BJ (cell line): ENCODE data around the gene MLLT3. TPM values are rescaled to one million over a fixed set of nuclear protein-coding genes. Genes with fewer than 3 reads are reported as not detected.

Experiments used
- CTCF ChIA-PET: fragments of 350-600 bp; formaldehyde crosslinking; extraction: SDS; loops from one replicate; lab custom pipeline; 2021; ENCODE audit warnings: antibody characterized with exemption, inconsistent platforms; lab: Yijun Ruan, JAX
- POLR2A ChIA-PET: fragments of 300-600 bp; sonication (Branson Sonifier 250); formaldehyde crosslinking; extraction: SDS; loops from one replicate; lab custom pipeline; 2021; ENCODE audit warnings: antibody characterized with exemption; lab: Charles Lee
- DNase-seq: peaks from one replicate; pipeline ENCODE4 v3.0.0-alpha.2; 2011; ENCODE audit warnings: low read depth
- H3K27me3 ChIP-seq: 2 replicates; pipeline ENCODE4 v1.6.0; 2011; ENCODE audit warnings: low read length; ENCODE audit not compliant: control insufficient read depth, insufficient read depth
- H3K36me3 ChIP-seq: 2 replicates; pipeline ENCODE4 v1.5.1; 2011; ENCODE audit warnings: low read length; ENCODE audit not compliant: control insufficient read depth, insufficient read depth
- H3K4me3 ChIP-seq: 2 replicates; pipeline ENCODE4 v1.5.1; 2011; ENCODE audit warnings: low read depth, mild to moderate bottlenecking, control low read depth, low read length
- CTCF ChIP-seq: IDR thresholded peaks from 2 replicates; pipeline ENCODE4 v1.5.1; 2011; ENCODE audit warnings: low read depth, mild to moderate bottlenecking, control low read depth, inconsistent platforms, low read length, moderate library complexity; ENCODE audit not compliant: insufficient read depth
- polyA plus RNA-seq: library from polyadenylated mRNA; depleted of rRNA; stranded (reverse); fragments of >200 nt; gene quantifications from 2 replicates; pipeline ENCODE4 v1.2.3, GENCODE V29; 2011

MLLT3 gene
- polyA plus RNA-seq, 1 experiment = 13.8 TPM

GRCh38 chr9:20550326-20550725, 72.0 kb downstream of the MLLT3 start:
- Histone ChIP-seq H3K36me3 (no peaks in the 10 kb centered on the region), H3K27me3 (no peaks in the 10 kb centered on the region), H3K4me3 (no peak overlapping the region)
- POLR2A ChIA-PET = no interaction called here
- DNase-seq = no peak
- TF ChIP-seq CTCF = no peak
- CTCF ChIA-PET = interaction anchor here (1.0 kb wide), 1 partner anchor 16 kb away, joined by 3 read pairs; no protein-coding TSS in a partner anchor

- Histone ChIP-seq H3K27me3 (no peaks in the 10 kb centered on the region), H3K36me3 (no peaks in the 10 kb centered on the region), H3K4me3 (no peak overlapping the region)
- DNase-seq = no peak
- ChIA-PET POLR2A (no interaction called here), CTCF (interaction anchor here (1.0 kb wide), 1 partner anchor 15 kb away, joined by 3 read pairs; no protein-coding TSS in a partner anchor)
- no peak for TF ChIP-seq CTCF
Observed at GRCh38 chr9:20549053-20549452, 73.2 kb downstream of the MLLT3 start.

- H3K27me3 ChIP-seq = no peaks in the 10 kb centered on the region
Observed at GRCh38 chr9:20545023-20545622, 77.2 kb downstream of the MLLT3 start.

GRCh38 chr9:20540169-20540863, 82.0 kb downstream of the MLLT3 start:
- ChIA-PET POLR2A (no interaction called here), CTCF (no interaction called here)
- Histone ChIP-seq H3K4me3 (no peak overlapping the region), H3K36me3 (no peaks in the 10 kb centered on the region), H3K27me3 (no peaks in the 10 kb centered on the region)
- no peak for DNase-seq
- no peak for TF ChIP-seq CTCF

More at GRCh38 chr9:20545023-20545622, 77.2 kb downstream of the MLLT3 start:
- POLR2A ChIA-PET = no interaction called here
- CTCF ChIA-PET = no interaction called here
- TF ChIP-seq CTCF = no peak
- Histone ChIP-seq H3K4me3 (no peak overlapping the region), H3K36me3 (no peaks in the 10 kb centered on the region)
- DNase-seq = no peak

GRCh38 chr9:20538956-20539355, 83.3 kb downstream of the MLLT3 start:
- H3K4me3 ChIP-seq = no peak overlapping the region
- H3K27me3 ChIP-seq = no peaks in the 10 kb centered on the region
- CTCF ChIA-PET = no interaction called here
- POLR2A ChIA-PET = no interaction called here
- no peak for TF ChIP-seq CTCF
- no peaks in the 10 kb centered on the region for H3K36me3 ChIP-seq
- no peak for DNase-seq
